HG02840 (cell line): ENCODE data around the gene MNS1.
A peak's percentile ranks its signal among the peaks of the same experiment; 100 is the strongest.
"Not testable (repeated sequence)": the region's sequence is repeated elsewhere in the genome, so short reads cannot be mapped to it uniquely, and the experiment has no call there.

ENCODE experiments used
- ATAC-seq: cut with Tn5 transposase; IDR thresholded peaks from one replicate; pipeline ENCODE4 v1.9.1; 2021; ENCODE audit warnings: mild to moderate bottlenecking, moderate library complexity, moderate number of reproducible peaks; ENCODE audit not compliant: unreplicated experiment, low FRiP score

The MNS1 gene

GRCh38 chr15:56464893-56465520, at the start of gene MNS1:
MNS1 (minus strand) TSS chr15:56465137; CDS start chr15:56464972, 165 bp downstream.
- peak; percentile 99 for ATAC-seq

- ATAC-seq: no peak
Measured at GRCh38 chr15:56496635-56497034, 31.7 kb upstream of the MNS1 start.

- ATAC-seq: no peak
Measured at GRCh38 chr15:56495533-56495932, 30.6 kb upstream of the MNS1 start.

GRCh38 chr15:56495053-56495452, 30.1 kb upstream of the MNS1 start:
- ATAC-seq: no peak

GRCh38 chr15:56492791-56493555, 28.0 kb upstream of the MNS1 start:
- no peak for ATAC-seq

GRCh38 chr15:56492236-56492635, 27.3 kb upstream of the MNS1 start:
- no peak for ATAC-seq

- ATAC-seq: no peak
Measured at GRCh38 chr15:56491110-56491722, 26.3 kb upstream of the MNS1 start.

GRCh38 chr15:56490461-56490860, 25.5 kb upstream of the MNS1 start:
- ATAC-seq: no peak

GRCh38 chr15:56486206-56486605, 21.3 kb upstream of the MNS1 start:
- not testable (repeated sequence) for ATAC-seq

- ATAC-seq: not testable (repeated sequence)
Measured at GRCh38 chr15:56485426-56485825, 20.5 kb upstream of the MNS1 start.

- ATAC-seq: no peak
Measured at GRCh38 chr15:56484287-56484686, 19.4 kb upstream of the MNS1 start.

- no peak for ATAC-seq
Measured at GRCh38 chr15:56475351-56475750, 10.4 kb upstream of the MNS1 start.

- ATAC-seq: no peak
Measured at GRCh38 chr15:56473017-56473416, 8.1 kb upstream of the MNS1 start.

GRCh38 chr15:56472278-56472677, 7.3 kb upstream of the MNS1 start:
- ATAC-seq: no peak

- ATAC-seq: no peak
Measured at GRCh38 chr15:56471440-56472069, 6.6 kb upstream of the MNS1 start.

GRCh38 chr15:56469483-56469882, 4.5 kb upstream of the MNS1 start:
- ATAC-seq: no peak

GRCh38 chr15:56468401-56468800, 3.5 kb upstream of the MNS1 start:
- peak; percentile 42 for ATAC-seq

GRCh38 chr15:56467616-56468015, 2.7 kb upstream of the MNS1 start:
- no peak for ATAC-seq

GRCh38 chr15:56460947-56461346, 4.0 kb downstream of the MNS1 start:
- no peak for ATAC-seq

- ATAC-seq: no peak
Measured at GRCh38 chr15:56460071-56460470, 4.9 kb downstream of the MNS1 start.

GRCh38 chr15:56459096-56459495, 5.8 kb downstream of the MNS1 start:
- ATAC-seq: no peak
